HG03196 (cell line): Measurements from ENCODE around the gene IFNA17.
A peak's percentile ranks its signal among the peaks of the same experiment; 100 is the strongest.
"Not testable (repeated sequence)": the region's sequence is repeated elsewhere in the genome, so short reads cannot be mapped to it uniquely, and the experiment has no call there.

ENCODE experiments used
- ATAC-seq: cut with Tn5 transposase; IDR thresholded peaks from one replicate; pipeline ENCODE4 v1.9.1; 2021; ENCODE audit not compliant: unreplicated experiment

Gene IFNA17

GRCh38 chr9:21210782-21211181 is 17.2 kb downstream of the IFNA17 start:
- ATAC-seq: not testable (repeated sequence)

GRCh38 chr9:21210311-21210710 is 17.7 kb downstream of the IFNA17 start:
- ATAC-seq: no peak

- not testable (repeated sequence) for ATAC-seq
Measured at GRCh38 chr9:21207043-21207442, 21.0 kb downstream of the IFNA17 start, which contains the start of gene IFNA10. TSS of gene IFNA10 (minus strand) at chr9:21207143. CDS start at chr9:21207097, 46 bp downstream.

- ATAC-seq: no peak
Measured at GRCh38 chr9:21205204-21205603, 22.8 kb downstream of the IFNA17 start.

GRCh38 chr9:21202105-21202504 is 25.9 kb downstream of the IFNA17 start, which contains the start of gene IFNA7:
TSS of gene IFNA7 (minus strand) at chr9:21202205. CDS start at chr9:21202165, 40 bp downstream.
- ATAC-seq: not testable (repeated sequence)

- peak; percentile 88 for ATAC-seq
Measured at GRCh38 chr9:21194867-21195776, 32.9 kb downstream of the IFNA17 start.

- not testable (repeated sequence) for ATAC-seq
Measured at GRCh38 chr9:21187487-21187886, 40.5 kb downstream of the IFNA17 start, which contains the start of gene IFNA4. TSS of gene IFNA4 (minus strand) at chr9:21187587. CDS start at chr9:21187531, 56 bp downstream.

GRCh38 chr9:21182810-21183736 is 44.9 kb downstream of the IFNA17 start:
- ATAC-seq: peak; percentile 90
